Stimulated activated effector memory CD8-positive, alpha-beta T cell treated with anti-CD3 and anti-CD28 coated beads, Interleukin-12 subunit alpha, Interleukin-12 subunit beta, amount 100 ng/mL, for 72 hours (primary cell): ENCODE results near the gene SRPK2.
A peak's percentile ranks its signal among the peaks of the same experiment; 100 is the strongest.
"Not testable (repeated sequence)": the region's sequence is repeated elsewhere in the genome, so short reads cannot be mapped to it uniquely, and the experiment has no call there.

Experiments used
- ATAC-seq: fragments of 150-1000 bp; cut with Tn5 transposase; 2 replicates; pipeline ENCODE4 v1.10.0; 2021
- DNase-seq, 2 donors: peaks; one replicate each; pipeline ENCODE4 v3.0.0; 2021 to 2022; ENCODE audit warnings: low spot score in 2 of 2
- H3K27ac Mint-ChIP-seq: one replicate; pipeline ENCODE4 v1.8.0; 2022; ENCODE audit warnings: mild to moderate bottlenecking, mixed read lengths
- H3K36me3 Mint-ChIP-seq: one replicate; pipeline ENCODE4 v1.8.0; 2022; ENCODE audit warnings: mild to moderate bottlenecking, mixed read lengths
- H3K4me1 Mint-ChIP-seq: one replicate; pipeline ENCODE4 v1.8.0; 2022; ENCODE audit warnings: mixed read lengths
- H3K4me3 Mint-ChIP-seq: one replicate; pipeline ENCODE4 v1.8.0; 2022; ENCODE audit warnings: mild to moderate bottlenecking, mixed read lengths
- H3K9me3 Mint-ChIP-seq: one replicate; pipeline ENCODE4 v1.8.0; 2022; ENCODE audit warnings: mixed read lengths

The SRPK2 gene

GRCh38 chr7:105388356-105389087 is at the start of gene SRPK2:
SRPK2 (minus strand) TSS chr7:105388921.
- DNase-seq (peak; percentile 64 to 84), ATAC-seq (peak; percentile 89)
- H3K4me3 Mint-ChIP-seq: peak within 1 kb of the TSS; percentile 84
- peaks cover 37% of the 10 kb centered on the region for H3K4me1 Mint-ChIP-seq
- H3K9me3 Mint-ChIP-seq: peaks cover 2% of the 10 kb centered on the region
- H3K27ac Mint-ChIP-seq: peak within 1 kb of the TSS; percentile 78
- peaks cover 21% of the 10 kb centered on the region for H3K36me3 Mint-ChIP-seq

- Mint-ChIP-seq H3K4me1 (peaks cover 5% of the 10 kb centered on the region), H3K36me3 (no peaks in the 10 kb centered on the region), H3K4me3 (no peak overlapping the region), H3K9me3 (no peaks in the 10 kb centered on the region), H3K27ac (no peak overlapping the region)
- ATAC-seq: no peak
- DNase-seq: no peak
Observed at GRCh38 chr7:105438254-105438653, 49.5 kb upstream of the SRPK2 start.

GRCh38 chr7:105437356-105437755 is 48.6 kb upstream of the SRPK2 start:
- not testable (repeated sequence) for ATAC-seq, H3K36me3 Mint-ChIP-seq, H3K27ac Mint-ChIP-seq, H3K4me1 Mint-ChIP-seq, H3K9me3 Mint-ChIP-seq, H3K4me3 Mint-ChIP-seq, DNase-seq

- no peaks in the 10 kb centered on the region for H3K9me3 Mint-ChIP-seq
- no peaks in the 10 kb centered on the region for H3K36me3 Mint-ChIP-seq
- H3K27ac Mint-ChIP-seq: no peak overlapping the region
- H3K4me3 Mint-ChIP-seq: no peak overlapping the region
- H3K4me1 Mint-ChIP-seq: peaks cover 22% of the 10 kb centered on the region
- peak; percentile 47 for ATAC-seq
- DNase-seq: peak in 1 of 2 donors; percentile 59
Observed at GRCh38 chr7:105429746-105430612, 41.3 kb upstream of the SRPK2 start.

GRCh38 chr7:105426606-105427146 is 38.0 kb upstream of the SRPK2 start:
- Mint-ChIP-seq H3K27ac (peak overlapping the region; percentile 70), H3K4me1 (peaks cover 22% of the 10 kb centered on the region), H3K36me3 (no peaks in the 10 kb centered on the region), H3K9me3 (no peaks in the 10 kb centered on the region), H3K4me3 (peak overlapping the region; percentile 15)
- no peak for DNase-seq
- ATAC-seq: peak; percentile 86

- H3K4me1 Mint-ChIP-seq: peaks cover 17% of the 10 kb centered on the region
- no peak for DNase-seq
- ATAC-seq: no peak
- no peak overlapping the region for H3K27ac Mint-ChIP-seq
- no peaks in the 10 kb centered on the region for H3K36me3 Mint-ChIP-seq
- no peak overlapping the region for H3K4me3 Mint-ChIP-seq
- no peaks in the 10 kb centered on the region for H3K9me3 Mint-ChIP-seq
Observed at GRCh38 chr7:105423987-105424386, 35.3 kb upstream of the SRPK2 start.

GRCh38 chr7:105413887-105414437 is 25.2 kb upstream of the SRPK2 start:
- Mint-ChIP-seq H3K4me3 (no peak overlapping the region), H3K4me1 (peaks cover 5% of the 10 kb centered on the region), H3K36me3 (no peaks in the 10 kb centered on the region)

GRCh38 chr7:105410774-105411173 is 22.1 kb upstream of the SRPK2 start:
- H3K27ac Mint-ChIP-seq, H3K4me1 Mint-ChIP-seq, H3K9me3 Mint-ChIP-seq, H3K36me3 Mint-ChIP-seq, DNase-seq, ATAC-seq, H3K4me3 Mint-ChIP-seq: not testable (repeated sequence)

More at GRCh38 chr7:105413887-105414437, 25.2 kb upstream of the SRPK2 start:
- Mint-ChIP-seq H3K9me3 (no peaks in the 10 kb centered on the region), H3K27ac (no peak overlapping the region)
- no peak for DNase-seq
- no peak for ATAC-seq

- not testable (repeated sequence) for ATAC-seq, DNase-seq, H3K9me3 Mint-ChIP-seq, H3K36me3 Mint-ChIP-seq, H3K4me1 Mint-ChIP-seq, H3K4me3 Mint-ChIP-seq
- peak overlapping the region; percentile 23 for H3K27ac Mint-ChIP-seq
Observed at GRCh38 chr7:105409775-105410174, 21.1 kb upstream of the SRPK2 start.

GRCh38 chr7:105408791-105409410 is 20.2 kb upstream of the SRPK2 start:
- ATAC-seq: no peak
- no peaks in the 10 kb centered on the region for H3K36me3 Mint-ChIP-seq
- no peaks in the 10 kb centered on the region for H3K4me1 Mint-ChIP-seq
- H3K27ac Mint-ChIP-seq: peak overlapping the region; percentile 23
- DNase-seq: no peak
- no peaks in the 10 kb centered on the region for H3K9me3 Mint-ChIP-seq
- no peak overlapping the region for H3K4me3 Mint-ChIP-seq

- DNase-seq (no peak), ATAC-seq (no peak)
- H3K4me1 Mint-ChIP-seq: no peaks in the 10 kb centered on the region
- H3K4me3 Mint-ChIP-seq: no peak overlapping the region
- H3K9me3 Mint-ChIP-seq: no peaks in the 10 kb centered on the region
- no peak overlapping the region for H3K27ac Mint-ChIP-seq
- no peaks in the 10 kb centered on the region for H3K36me3 Mint-ChIP-seq
Observed at GRCh38 chr7:105403128-105403527, 14.4 kb upstream of the SRPK2 start.

- ATAC-seq (no peak), DNase-seq (no peak)
- no peak overlapping the region for H3K27ac Mint-ChIP-seq
- H3K36me3 Mint-ChIP-seq: no peaks in the 10 kb centered on the region
- no peaks in the 10 kb centered on the region for H3K9me3 Mint-ChIP-seq
- no peaks in the 10 kb centered on the region for H3K4me1 Mint-ChIP-seq
- no peak overlapping the region for H3K4me3 Mint-ChIP-seq
Observed at GRCh38 chr7:105402221-105403095, 13.7 kb upstream of the SRPK2 start.

GRCh38 chr7:105399043-105399725 is 10.5 kb upstream of the SRPK2 start:
- no peak for DNase-seq
- ATAC-seq: no peak
- Mint-ChIP-seq H3K36me3 (no peaks in the 10 kb centered on the region), H3K4me3 (no peak overlapping the region), H3K27ac (no peak overlapping the region), H3K4me1 (peaks cover 6% of the 10 kb centered on the region), H3K9me3 (no peaks in the 10 kb centered on the region)

GRCh38 chr7:105396566-105396965 is 7.8 kb upstream of the SRPK2 start:
- no peak overlapping the region for H3K4me3 Mint-ChIP-seq
- H3K4me1 Mint-ChIP-seq: peaks cover 14% of the 10 kb centered on the region
- no peak for DNase-seq
- peaks cover 2% of the 10 kb centered on the region for H3K9me3 Mint-ChIP-seq
- no peak for ATAC-seq
- H3K36me3 Mint-ChIP-seq: no peaks in the 10 kb centered on the region
- peak overlapping the region; percentile 4 for H3K27ac Mint-ChIP-seq
